ENCODE measurements around the gene PPT2.
"Not testable (repeated sequence)": the region's sequence is repeated elsewhere in the genome, so short reads cannot be mapped to it uniquely, and the experiment has no call there.

Gene PPT2

DNA sequence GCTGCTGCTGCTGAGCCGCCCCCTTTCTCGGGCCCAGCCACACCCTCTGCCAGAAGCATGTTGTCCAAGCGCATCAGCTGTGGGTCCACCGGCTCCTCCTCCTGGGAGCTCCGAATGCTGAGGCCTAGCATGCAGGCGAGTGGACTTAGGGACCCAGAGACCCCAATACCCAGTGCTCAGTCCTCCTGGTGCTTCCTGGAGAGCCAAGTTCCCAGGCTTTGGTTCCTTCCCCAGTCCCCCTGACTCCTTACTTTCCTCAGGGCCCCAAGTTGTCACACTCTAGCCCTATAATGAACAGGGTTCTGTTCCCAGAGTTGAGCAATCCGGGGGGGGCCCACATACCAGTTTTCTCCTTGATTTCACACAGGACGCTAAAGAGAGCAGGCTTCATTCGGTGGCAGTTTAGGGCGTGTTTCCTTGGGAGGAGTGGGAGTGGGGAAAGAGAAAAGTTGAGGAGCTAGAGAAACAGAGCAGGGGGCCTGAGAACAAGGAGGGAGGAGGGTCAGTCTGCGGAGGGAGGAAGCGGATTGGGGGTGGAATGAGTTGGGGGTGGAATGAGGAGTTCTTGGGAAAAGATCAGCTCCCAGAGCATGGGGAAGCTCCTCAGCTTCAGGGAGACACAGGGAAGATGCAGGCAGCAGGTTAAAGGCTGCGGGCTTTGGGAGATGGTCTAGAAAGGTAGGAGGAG, 34.6 kb downstream of the PPT2 start:
- in situ Hi-C loops (cut with MboI; ENCODE audit: low sequenced_read_pairs): no loop called here

DNA sequence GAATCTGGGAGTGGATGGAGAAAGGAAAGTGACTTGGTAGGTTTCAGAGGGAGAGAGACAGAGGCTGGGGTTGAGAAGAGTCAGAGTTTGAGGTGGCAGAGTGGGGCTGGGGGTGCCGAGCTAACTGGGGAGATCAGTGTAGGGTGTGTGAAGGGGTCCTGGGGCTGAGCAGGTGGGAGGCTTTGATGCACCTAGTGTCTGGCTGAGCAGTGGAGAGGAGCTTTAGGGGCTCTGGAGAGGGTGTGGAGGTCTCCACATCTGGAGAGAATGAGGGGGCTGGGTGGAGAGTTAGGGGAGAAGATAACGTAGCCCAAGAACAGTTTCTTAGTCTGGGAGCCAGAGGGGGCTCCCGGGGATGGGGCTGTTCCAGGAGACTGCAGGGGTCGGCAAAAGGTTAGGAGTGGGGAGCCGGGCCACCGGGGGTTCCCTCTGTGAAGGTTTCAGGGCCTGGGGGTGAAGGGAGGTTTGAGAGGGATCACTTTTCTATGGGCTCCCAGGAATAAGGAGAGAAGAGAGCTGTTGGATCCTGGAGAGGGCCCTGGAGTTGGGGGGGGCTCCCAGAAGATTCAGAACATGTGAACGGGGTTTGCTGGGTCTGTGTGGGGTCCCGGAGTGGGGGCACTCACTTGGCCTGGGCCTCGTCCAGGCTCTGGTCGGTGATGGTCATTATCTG, 35.3 kb downstream of the PPT2 start:
- in situ Hi-C loops (cut with MboI; ENCODE audit: low sequenced_read_pairs): no loop called here

DNA sequence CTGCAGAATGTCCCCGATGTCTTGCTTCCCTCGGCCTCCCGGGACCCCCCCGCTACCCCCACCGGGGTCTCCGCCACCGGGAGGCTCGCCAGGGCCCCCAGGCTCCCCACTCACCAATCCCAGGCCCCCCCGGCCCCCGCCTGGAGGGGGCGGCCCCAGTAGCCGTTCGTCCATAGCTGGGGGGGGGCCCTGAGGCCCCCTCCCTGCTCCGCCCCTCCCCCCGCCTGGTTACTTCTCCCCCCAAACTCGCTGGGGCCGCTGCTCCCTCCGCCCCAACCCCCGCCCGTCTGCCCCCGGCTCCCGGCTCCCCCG, 35.8 kb downstream of the PPT2 start:
- in situ Hi-C loops (cut with MboI; ENCODE audit: low sequenced_read_pairs): no loop called here

DNA sequence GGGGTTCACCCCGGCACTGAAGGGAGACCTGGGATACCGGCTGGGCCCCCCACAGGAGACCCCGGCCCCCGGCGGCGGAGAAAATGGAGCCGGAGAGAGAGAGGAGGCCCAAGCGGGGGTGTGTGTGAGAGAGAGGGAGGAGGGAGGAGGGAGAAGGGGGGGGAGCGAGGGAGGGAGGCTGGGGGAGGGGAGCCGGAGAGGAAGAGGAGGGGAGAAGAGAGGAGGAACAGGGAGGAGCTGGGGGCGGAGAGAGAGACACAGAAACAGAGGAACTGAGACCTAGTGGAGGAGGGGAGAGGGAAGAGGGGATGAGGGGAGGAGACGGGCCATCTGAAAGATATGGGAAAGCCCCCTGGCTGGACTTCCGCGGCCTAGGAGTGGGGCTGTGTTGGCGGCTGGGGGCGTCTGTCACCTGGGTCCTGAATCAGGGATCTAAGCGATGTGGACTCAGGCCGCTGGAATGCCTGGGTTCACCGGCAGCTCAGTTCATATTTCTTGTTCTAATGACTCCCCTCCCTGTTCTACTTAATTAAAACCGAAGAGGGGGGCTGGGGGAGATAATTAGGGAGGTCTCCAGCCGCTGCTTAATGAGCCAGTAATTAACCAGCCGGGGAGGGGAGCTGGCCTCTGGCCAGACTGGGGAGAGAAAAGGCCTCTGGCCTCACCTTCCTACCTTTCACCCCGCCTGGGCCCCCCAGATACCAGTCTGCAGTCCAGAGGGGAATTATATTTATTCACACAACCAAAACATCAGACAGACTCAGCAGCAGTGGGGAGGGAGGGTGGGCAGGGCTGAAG, 36.3 kb downstream of the PPT2 start, which contains the start of gene PBX2:
Gene PBX2, minus strand, starts transcription at position 149 of the 798 bp plus-strand sequence. CDS start 287 bp downstream, outside the sequence.
- in situ Hi-C loops (cut with MboI; ENCODE audit: low sequenced_read_pairs): no loop called here

DNA sequence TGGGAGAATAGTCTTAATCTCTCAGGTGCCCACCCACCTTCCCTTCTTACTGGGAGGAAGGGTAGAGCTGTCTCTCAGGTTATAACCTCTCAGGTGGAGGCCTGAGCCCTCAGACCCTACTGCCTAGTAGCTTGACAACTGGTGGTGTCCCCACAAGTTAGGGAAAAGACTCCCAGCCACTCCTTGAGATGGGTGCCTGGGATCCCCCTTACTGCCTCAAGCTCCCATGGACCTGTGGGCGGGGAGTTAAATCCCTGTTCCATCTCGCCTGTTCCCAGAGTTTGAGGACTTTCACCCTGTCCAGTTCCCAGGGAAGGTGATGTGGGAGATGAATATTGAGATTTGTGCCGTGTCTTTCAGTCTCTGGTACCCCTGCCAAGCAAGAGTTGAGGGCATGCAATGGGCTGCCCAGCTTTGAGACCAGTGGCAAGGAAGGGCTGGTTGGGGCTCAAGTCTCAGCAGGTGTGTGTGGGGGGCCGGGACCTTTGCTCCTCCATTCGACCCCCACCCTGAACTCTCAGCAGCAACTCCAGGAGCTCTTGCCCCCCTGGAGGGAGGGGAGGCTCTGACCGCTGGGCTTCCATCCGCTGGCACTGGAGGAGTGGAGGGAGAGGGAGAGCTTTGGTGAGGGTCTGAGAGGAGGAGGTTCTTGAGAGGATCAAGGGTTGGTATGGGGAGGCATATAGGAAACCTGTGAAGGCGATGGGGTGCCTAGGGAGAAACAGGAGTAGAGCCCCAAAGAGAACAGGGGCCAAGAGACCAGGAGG, 37.2 kb downstream of the PPT2 start:
- in situ Hi-C loops (cut with MboI; ENCODE audit: low sequenced_read_pairs): no loop called here

DNA sequence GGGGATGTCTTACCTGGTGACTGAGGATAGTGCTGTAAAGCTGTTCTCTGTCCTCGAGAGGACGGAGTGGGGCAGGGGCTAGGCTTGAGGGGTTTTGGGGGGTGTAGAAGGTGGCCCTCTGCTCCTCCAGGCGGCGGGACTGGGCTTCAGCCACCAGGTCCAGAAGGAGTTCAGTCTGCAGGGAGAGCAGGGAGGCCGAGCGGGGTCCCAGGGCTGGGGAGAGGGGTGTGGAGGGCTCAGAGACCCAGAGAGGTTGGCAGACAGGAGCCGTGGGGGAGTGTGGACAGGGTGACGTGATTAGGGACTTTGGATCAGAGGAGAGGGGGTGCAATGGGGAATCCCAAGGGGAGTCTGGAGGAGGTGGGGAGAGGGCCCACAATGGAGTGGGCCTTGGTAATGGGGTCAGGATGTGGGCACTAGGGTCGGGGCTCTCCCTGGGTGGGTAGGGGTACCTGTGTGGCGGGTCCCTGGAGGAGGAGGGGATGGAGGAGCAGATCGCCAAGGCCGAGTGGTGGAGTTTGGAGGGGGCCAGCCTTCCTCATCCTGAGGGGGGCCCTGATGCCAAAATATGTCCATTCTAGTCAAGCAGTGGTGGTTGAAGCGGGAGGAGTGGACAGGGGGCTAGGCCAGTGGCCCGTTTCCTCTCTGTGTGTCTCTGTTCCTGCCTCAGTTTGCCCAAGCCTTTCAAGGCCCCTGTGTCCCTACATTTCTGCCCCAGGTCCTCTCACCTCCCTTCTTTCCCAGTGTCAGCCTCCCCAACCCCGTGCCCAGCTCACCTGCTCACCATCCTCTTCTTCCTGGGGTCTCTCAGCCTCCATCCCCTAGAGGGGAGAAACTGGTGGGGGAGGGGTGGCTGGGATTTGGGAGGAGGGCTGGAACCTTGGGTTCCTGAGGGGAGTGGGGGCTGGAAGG, 38.0 kb downstream of the PPT2 start:
- in situ Hi-C loops (cut with MboI; ENCODE audit: low sequenced_read_pairs): no loop called here

DNA sequence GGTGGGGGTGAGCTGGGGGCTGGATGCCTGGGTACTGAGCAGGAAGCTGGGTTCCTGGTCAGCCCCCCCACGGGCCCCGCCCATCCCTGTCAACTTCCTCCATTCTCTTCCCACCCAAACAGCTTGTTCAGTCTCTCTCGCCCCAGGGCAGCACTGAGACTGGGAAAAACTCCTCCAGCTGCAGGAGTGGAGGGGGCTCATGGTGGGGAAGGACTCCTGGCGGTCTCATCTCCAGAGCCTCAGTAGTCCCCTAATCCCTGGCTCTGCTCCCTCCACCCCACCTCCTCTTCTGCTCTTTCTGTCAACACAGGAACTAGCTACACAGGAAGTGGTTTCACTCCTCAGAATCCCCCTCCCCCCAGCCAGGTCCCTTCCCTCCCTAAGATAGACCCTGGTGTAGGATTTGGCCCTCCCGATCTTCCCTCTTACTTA, 38.7 kb downstream of the PPT2 start, which contains the start of gene GPSM3:
Gene GPSM3, minus strand, starts transcription at position 36 of the 432 bp plus-strand sequence. CDS start 130 bp downstream, outside the sequence.
- in situ Hi-C loops (cut with MboI; ENCODE audit: low sequenced_read_pairs): no loop called here

DNA sequence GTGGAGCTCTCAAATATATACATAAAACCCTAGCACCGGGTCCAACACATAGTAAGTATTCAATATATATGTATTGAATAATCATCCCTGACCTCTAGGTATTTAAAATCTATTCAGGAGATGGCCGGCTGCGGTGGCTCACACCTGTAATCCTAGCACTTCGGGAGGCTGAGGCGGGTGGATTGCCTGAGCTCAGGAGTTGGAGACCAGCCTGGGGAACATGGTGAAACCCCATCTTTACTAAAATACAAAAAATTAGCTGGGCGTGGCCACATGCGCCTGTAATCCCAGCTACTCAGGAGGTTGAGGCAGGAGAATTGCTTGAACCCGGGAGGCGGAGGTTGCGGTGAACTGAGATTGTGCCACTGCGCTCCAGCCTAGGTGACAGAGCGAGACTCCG, 39.2 kb downstream of the PPT2 start:
- in situ Hi-C loops (cut with MboI; ENCODE audit: low sequenced_read_pairs): not testable (repeated sequence)

DNA sequence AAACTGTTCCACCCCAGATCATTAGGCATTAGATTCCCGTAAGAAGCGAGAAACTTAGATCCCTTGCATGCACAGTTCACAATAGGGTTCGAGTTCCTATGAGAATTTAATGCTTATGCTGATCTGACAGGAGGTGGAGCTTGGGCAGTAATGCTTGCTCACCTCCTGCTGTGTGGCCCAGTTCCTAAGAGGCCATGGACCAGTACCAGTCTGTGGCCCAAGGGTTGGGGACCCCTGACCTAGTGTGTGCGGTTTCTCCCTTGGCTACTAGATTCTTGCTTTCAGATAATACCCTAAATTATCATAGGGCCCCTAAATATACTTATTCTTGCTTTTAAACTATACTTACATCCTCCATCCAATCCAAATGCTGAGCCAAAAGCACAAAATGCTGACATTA, 40.4 kb downstream of the PPT2 start:
- in situ Hi-C loops (cut with MboI; ENCODE audit: low sequenced_read_pairs): no loop called here

DNA sequence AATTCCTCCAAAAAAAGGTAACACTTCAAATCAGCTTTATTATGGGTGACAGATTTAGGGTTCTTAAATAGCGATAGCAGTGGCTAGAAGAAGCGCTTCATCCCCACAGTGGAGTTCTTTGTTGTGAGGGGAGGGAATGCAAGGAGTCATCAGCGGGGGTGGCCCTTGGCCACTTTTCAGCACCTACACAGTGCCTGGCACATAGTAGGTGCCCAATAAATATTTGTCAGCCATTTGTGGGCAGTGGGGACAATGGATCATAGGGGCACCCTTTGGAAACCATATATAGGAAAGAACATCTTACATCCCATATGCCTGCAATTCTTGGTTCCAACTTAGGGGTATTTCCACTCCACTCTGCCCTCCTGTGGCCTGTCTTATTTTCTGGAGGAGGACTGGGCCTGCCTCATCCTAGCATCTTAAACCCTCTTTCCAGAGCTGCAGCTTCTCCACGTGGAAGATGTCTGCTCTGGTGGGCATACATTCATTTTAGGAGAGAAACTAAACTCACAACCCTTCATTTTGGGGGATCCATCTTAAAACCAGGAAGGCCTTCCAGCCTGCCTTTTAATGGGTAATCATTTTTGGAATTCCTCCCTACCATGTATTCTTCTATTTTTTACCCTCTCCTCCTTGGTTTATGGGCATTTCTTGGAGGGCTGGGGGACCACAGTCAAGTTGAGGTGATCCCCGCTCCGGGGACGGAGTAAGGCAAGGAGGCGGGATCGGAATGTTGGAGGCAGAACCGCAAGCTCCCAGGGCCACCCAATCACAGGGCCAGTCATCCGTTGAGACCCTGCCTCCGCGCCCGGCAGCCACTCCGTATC, 41.1 kb downstream of the PPT2 start:
- in situ Hi-C loops (cut with MboI; ENCODE audit: low sequenced_read_pairs): no loop called here

DNA sequence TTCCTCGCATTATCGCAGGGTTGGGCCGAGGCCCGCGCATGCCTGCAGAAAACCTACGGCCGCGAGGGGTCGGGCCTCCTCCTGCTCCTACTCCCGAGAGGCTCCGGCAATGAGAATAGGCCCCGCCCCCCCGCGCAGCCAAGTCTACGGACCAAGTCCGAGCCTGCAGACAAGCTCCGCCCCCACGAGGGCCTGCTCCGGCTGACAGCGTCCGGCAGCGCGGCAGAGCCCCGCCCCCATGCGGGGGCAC, 41.6 kb downstream of the PPT2 start:
- in situ Hi-C loops (cut with MboI; ENCODE audit: low sequenced_read_pairs): no loop called here

DNA sequence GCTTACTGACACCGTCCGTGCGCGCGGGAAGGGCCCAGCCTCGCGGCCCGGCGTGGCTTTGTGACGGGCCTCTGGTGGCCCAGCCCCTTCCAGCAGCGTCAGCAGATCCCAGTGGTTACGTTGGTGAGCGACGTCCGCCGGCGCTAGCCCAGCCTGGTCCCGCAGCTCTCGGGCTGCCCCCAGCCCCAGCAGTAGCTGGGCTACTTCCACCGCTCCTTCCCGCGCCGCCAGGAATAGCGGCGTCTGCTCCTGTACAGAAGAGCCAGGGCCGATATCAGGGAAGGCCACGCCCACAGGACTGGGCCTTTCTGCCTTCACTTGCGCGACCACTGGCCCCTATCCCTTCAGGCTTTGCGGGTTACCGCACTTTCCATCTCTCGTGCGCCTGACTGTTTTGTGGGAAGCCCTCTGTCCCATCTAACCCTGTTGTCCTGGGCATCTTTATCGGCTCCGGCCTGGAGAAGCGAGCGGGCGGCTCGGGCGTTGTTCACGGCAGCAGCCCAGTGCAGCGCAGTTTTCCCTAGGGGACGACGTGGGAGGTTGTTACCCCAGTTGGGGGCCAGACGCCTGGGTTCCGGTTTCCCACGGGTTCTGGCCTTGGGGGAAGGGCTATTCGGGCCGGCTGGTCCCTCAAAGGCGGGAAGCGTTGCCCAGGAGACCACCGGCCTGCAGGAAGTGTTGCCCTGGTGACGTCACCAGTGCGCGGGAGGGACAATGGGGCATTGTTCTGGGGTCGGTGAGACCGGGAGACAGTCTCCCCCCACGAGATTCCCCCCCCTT, 42.2 kb downstream of the PPT2 start:
- in situ Hi-C loops (cut with MboI; ENCODE audit: low sequenced_read_pairs): no loop called here

DNA sequence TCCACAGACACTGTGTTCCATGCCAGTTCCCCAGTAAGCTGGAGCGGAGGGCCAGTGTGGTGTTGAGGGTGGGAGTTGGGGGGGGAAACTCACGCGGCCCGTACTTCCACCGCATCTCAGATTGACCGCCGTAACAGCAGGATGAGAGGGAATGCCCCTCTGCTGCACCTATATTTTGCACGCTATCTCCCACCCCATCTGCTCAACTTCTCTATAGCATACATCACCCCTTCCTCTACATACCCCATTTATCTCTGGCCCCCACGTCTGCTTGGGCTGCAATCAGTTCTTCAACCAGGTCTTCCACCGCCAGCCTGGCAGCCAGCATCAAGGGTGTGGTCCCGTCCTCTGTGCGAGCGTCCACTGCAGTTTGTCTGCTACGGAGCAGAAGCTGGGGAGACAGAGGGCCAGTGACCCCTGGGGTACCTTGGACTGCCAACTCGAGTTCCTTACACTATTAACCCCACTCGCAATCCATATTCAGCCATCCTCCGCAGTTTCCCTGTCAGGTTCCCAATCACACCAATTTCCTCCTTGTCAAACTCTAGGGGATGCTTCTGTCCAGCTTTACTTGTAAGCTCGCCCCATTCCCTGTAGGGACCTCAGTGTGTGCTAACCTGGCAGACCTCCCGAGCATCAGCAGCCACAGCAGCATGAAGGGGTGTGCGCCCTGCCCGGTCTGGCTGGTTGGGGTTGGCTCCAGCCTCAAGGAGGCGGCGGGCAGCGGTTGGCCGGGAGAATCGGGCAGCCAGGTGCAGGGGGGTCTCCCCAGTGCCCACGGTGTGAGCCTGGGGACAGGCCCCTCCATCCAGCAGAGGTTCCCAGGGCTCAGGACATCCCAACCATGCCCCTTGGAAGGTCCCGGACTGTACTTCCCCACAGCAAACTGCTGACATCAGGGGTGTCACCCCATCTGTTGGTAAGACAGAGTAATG, 43.0 kb downstream of the PPT2 start:
- in situ Hi-C loops (cut with MboI; ENCODE audit: low sequenced_read_pairs): no loop called here

DNA sequence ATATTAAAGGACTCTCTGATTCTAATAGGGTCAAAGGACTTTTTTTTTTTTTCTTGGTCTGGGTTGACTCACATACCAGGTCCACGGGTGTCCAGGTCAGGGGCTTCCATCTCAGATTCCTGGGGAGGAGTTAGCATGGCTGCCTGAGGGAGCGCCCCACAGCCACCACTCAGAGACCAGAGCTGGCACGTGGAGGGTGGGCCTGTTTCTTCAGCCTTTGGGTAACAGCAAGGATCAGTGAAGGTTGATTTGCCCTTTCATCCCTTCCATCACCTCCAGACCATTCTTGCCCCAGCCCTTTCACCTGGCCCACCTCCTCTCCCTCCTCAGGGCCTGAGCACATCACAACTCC, 44.4 kb downstream of the PPT2 start:
- in situ Hi-C loops (cut with MboI; ENCODE audit: low sequenced_read_pairs): no loop called here

DNA sequence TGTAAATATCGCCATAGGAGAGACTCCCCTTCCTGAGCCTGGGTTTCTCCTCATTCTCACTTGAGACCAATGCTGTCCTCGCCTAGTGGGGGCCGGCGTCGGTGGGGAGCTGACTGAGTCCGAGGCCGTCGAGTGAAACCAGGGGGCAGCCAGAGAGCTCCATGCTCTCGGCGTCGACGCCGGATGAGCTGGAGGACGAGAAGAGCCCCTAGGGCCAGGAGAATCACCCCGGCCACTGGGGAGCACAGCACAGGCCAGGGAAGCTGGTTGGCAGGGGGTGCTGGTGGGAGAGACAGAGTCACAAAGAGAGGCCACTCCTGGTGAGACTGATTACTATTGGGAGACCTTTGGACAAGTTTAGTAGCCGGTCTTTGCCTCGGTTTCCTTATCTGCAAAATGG, 44.9 kb downstream of the PPT2 start:
- in situ Hi-C loops (cut with MboI; ENCODE audit: low sequenced_read_pairs): no loop called here

DNA sequence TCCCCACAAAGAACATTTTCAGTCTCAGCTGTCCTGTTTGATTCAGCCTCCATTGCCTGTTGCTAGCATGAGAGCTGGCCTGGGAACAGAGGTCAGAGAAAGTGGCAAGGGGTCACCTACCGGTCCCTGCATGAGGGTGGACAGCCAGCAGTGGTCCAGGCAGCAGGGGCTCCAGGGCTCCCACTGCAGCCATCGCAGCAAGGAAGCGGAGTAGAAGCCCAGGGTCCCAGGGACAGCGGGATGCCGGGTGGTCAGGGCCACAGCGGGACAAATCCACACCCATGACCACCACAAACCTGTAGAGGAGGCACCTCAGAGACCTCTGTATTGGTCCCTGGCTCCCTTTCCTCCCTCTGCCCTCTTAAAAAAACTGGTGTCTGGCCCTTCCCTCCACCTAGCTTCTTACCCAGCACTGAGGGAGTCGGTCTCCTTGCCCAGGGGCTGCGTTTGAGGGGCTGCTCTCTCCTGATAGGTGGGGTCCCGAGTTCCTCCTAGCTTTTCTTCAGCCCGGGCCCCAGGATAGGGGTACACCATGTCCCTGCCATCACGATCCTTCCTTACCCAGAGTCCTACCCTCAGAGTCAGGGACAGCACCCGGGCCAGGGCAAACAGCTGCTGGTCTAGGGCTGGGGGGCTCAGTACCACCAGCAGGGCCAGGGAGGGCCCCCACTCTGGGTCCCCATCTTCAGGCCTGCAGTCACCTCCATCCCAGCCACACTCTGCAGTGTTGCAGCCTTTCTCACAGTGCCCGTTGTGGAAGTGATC, 47.0 kb downstream of the PPT2 start:
- in situ Hi-C loops (cut with MboI; ENCODE audit: low sequenced_read_pairs): no loop called here

DNA sequence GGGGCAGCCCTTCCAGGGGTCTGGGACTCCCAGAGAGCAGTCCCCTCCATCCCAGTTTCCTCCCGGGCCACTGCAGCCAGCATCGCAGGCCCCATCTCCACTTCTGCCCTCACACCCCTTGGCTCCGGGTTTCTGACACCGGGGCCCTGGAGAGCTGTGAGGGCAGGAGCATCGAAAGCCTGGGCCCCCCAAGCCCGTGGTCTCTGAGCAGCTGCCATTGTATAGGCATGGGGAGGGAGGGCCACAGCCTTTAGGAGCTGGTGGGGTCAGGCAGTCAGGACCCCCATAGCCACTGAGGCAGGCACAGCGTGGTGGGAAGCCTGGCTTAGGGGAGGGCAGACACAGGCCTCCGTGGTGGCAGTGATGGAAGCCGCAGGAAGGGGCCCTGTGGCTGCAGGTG, 48.2 kb downstream of the PPT2 start:
- in situ Hi-C loops (cut with MboI; ENCODE audit: low sequenced_read_pairs): no loop called here

Measured in HL-60/S4 (cell line).